Nephron (organoid): ENCODE results near the gene SRPRA.
"Not testable (repeated sequence)": the region's sequence is repeated elsewhere in the genome, so short reads cannot be mapped to it uniquely, and the experiment has no call there.

ENCODE experiments used
- H3K27ac Mint-ChIP-seq, 3 experiments: 2 replicates each; pipeline ENCODE4 v1.8.0; 2020; ENCODE audit warnings: mixed read lengths in 3 of 3, mild to moderate bottlenecking in 2 of 3, moderate library complexity in 1 of 3
- H3K27me3 Mint-ChIP-seq: 2 replicates; pipeline ENCODE4 v1.8.0; 2021; ENCODE audit warnings: low read depth, mild to moderate bottlenecking, moderate library complexity, mixed read lengths
- H3K36me3 Mint-ChIP-seq: 2 replicates; pipeline ENCODE4 v1.8.0; 2020; ENCODE audit warnings: low read depth, mixed read lengths
- H3K4me1 Mint-ChIP-seq: 2 replicates; pipeline ENCODE4 v1.8.0; 2020; ENCODE audit warnings: mixed read lengths
- H3K4me3 Mint-ChIP-seq, 3 experiments: 2 replicates each; pipeline ENCODE4 v1.8.0; 2020; ENCODE audit warnings: mild to moderate bottlenecking in 3 of 3, mixed read lengths in 3 of 3, moderate library complexity in 2 of 3
- H3K9me3 Mint-ChIP-seq: 2 replicates; pipeline ENCODE4 v1.8.0; 2020; ENCODE audit warnings: mixed read lengths
- CTCF ChIP-seq, 3 experiments: fragments of 200-600 bp; sonication (generic); IDR thresholded peaks; one replicate each; pipeline ENCODE4 v1.5.0; 2021; ENCODE audit warnings: antibody characterized with exemption in 3 of 3; ENCODE audit not compliant: unreplicated experiment in 3 of 3

Gene SRPRA

GRCh38 chr11:126257764-126258163 lies 10.9 kb downstream of the SRPRA start:
- H3K27ac Mint-ChIP-seq, result no peak overlapping the region
- peaks cover 56% of the 10 kb centered on the region for H3K36me3 Mint-ChIP-seq
- no peaks in the 10 kb centered on the region for H3K4me1 Mint-ChIP-seq
- no peak for TF ChIP-seq CTCF (IDR thresholded peaks at IDR 0.05; ENCODE audit: unreplicated experiment in 3 of 3)
- no peaks in the 10 kb centered on the region for H3K27me3 Mint-ChIP-seq
- no peaks in the 10 kb centered on the region for H3K9me3 Mint-ChIP-seq
- H3K4me3 Mint-ChIP-seq, result no peak overlapping the region

DNA sequence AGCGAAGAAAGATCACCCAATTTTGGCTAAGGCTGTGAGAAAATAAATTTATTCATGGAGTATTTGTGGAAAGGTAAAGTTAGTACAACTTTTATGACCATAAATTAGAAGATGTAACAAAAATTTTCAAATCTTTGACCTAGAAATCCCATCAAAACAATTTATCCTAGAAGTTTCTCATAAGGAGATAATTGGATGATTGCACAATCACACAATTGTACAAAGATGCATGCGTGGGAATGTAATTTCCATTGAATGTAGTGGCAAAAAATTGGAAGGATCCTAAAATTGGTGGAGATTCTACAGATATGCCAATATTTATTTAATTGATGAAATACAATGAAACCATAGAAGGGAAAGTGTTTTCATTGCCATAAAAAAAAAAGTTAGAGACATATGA lies 11.6 kb downstream of the SRPRA start:
- no peaks in the 10 kb centered on the region for H3K4me1 Mint-ChIP-seq
- TF ChIP-seq CTCF (IDR thresholded peaks at IDR 0.05; ENCODE audit: unreplicated experiment in 3 of 3), result no peak

DNA sequence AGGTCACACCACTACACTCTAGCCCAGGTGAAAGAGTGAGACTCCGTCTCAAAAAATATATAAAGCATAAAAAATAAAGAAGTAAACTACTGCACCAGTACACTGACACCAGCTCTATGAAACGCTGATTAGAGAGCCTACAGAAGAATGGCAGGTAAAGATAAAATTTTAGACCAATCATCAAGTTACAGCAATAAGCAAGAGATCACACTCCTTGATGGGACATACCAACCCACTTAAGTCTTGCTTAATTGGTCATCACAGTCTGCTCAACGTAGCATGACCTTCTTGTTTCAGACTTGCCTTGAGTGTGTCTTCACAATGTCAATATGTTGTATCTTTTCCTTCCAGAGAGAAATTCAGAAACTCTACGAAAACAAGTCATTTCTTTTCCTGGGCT lies 12.5 kb downstream of the SRPRA start:
- Mint-ChIP-seq H3K4me3 (no peak overlapping the region), H3K9me3 (no peaks in the 10 kb centered on the region), H3K36me3 (peaks cover 51% of the 10 kb centered on the region), H3K27me3 (no peaks in the 10 kb centered on the region), H3K4me1 (no peaks in the 10 kb centered on the region), H3K27ac (no peak overlapping the region)
- TF ChIP-seq CTCF (IDR thresholded peaks at IDR 0.05; ENCODE audit: unreplicated experiment in 3 of 3), result no peak

More for the DNA sequence above, 11.6 kb downstream of the SRPRA start:
- Mint-ChIP-seq H3K4me3 (no peak overlapping the region), H3K27ac (no peak overlapping the region), H3K9me3 (no peaks in the 10 kb centered on the region), H3K27me3 (no peaks in the 10 kb centered on the region), H3K36me3 (peaks cover 52% of the 10 kb centered on the region)

DNA sequence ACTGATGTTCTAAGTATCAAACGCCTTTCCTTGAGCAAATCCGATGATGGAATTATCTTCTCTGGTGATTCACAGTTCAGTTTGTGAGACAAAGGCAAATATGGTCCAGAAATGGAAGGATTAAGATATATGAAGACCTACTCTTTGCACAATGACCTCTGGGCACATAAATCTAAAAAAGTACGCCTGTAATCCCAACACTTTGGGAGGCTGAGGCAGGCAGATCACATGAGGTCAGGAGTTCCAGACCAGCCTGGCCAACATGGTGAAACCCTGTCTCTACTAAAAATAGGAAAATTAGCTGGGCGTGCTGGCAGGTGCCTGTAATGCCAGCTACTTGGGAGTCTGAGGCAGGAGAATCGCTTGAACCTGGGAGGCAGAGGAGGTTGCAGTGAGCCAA lies 13.2 kb downstream of the SRPRA start:
- not testable (repeated sequence) for H3K4me1 Mint-ChIP-seq, H3K27me3 Mint-ChIP-seq, H3K27ac Mint-ChIP-seq, H3K9me3 Mint-ChIP-seq, H3K4me3 Mint-ChIP-seq
- H3K36me3 Mint-ChIP-seq, result peaks cover 48% of the 10 kb centered on the region

DNA sequence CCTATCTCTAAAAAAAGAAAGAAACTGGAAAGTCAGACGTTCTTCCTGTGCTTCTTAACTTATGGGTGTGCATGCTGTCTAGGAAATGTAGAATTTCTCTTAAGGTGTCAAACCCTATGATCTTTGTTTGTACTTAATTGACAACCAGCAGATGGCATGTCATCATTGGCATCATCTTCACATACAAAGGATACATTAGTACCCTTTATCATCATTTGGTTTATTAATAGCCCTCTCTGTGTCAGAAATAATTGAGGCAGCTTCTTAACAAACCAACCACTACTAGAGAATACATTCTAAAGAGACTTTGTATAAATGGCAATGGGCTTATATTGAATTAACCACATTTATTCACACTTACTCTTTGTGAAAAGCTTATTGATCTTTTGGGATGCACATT lies 13.9 kb downstream of the SRPRA start:
- H3K27ac Mint-ChIP-seq, result no peak overlapping the region
- no peak for TF ChIP-seq CTCF (IDR thresholded peaks at IDR 0.05; ENCODE audit: unreplicated experiment in 3 of 3)
- no peaks in the 10 kb centered on the region for H3K27me3 Mint-ChIP-seq

DNA sequence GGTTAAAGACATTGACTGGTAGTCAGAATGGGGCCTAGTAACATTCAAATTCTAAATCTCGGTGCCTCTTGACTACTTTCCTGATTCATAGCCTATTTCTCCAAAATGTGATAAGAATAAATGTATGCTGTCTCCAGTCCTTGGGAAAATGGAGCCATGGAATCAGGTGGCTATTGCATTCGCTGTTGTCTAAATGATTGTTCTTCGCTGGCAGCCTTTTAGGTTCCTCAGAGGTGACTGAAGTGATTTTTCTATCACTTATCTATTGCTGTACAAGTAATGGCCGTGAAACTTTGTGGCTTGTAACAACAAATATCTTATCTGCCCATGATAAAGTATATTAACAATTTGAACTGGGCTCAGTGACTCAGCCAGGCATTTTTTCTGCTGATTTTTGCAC lies 15.4 kb downstream of the SRPRA start:
- H3K27ac Mint-ChIP-seq, result no peak overlapping the region
- no peaks in the 10 kb centered on the region for H3K27me3 Mint-ChIP-seq
- peaks cover 46% of the 10 kb centered on the region for H3K36me3 Mint-ChIP-seq
- no peaks in the 10 kb centered on the region for H3K9me3 Mint-ChIP-seq
- H3K4me3 Mint-ChIP-seq, result no peak overlapping the region
- H3K4me1 Mint-ChIP-seq, result no peaks in the 10 kb centered on the region
- no peak for TF ChIP-seq CTCF (IDR thresholded peaks at IDR 0.05; ENCODE audit: unreplicated experiment in 3 of 3)

More for the DNA sequence above, 13.9 kb downstream of the SRPRA start:
- Mint-ChIP-seq H3K9me3 (no peaks in the 10 kb centered on the region), H3K36me3 (peaks cover 49% of the 10 kb centered on the region), H3K4me1 (no peaks in the 10 kb centered on the region), H3K4me3 (no peak overlapping the region)
